ENCODE measurements around the gene ZDHHC1.

Gene ZDHHC1

GRCh38 chr16:67447508-67448076 is 31.3 kb upstream of the ZDHHC1 start:
- DNase-seq = peak in 3 of 4 experiments; percentile 16 to 28 (median 25)

GRCh38 chr16:67446968-67447507 is 30.8 kb upstream of the ZDHHC1 start:
- DNase-seq = no peak

- DNase-seq = no peak
These were observed 29.9 kb upstream of the ZDHHC1 start for GRCh38 chr16:67445913-67446907.

GRCh38 chr16:67445441-67445912 is 29.2 kb upstream of the ZDHHC1 start:
- DNase-seq = no peak

GRCh38 chr16:67445126-67445426 is 28.8 kb upstream of the ZDHHC1 start:
- DNase-seq = no peak

- no peak for DNase-seq
These were observed 28.2 kb upstream of the ZDHHC1 start for GRCh38 chr16:67444259-67445125.

GRCh38 chr16:67443265-67443664 is 27.0 kb upstream of the ZDHHC1 start:
- DNase-seq = no peak

GRCh38 chr16:67442581-67443255 is 26.4 kb upstream of the ZDHHC1 start:
- DNase-seq = no peak

- DNase-seq = no peak
These were observed 25.6 kb upstream of the ZDHHC1 start for GRCh38 chr16:67441907-67442306.

- DNase-seq = no peak
These were observed 25.0 kb upstream of the ZDHHC1 start for GRCh38 chr16:67441271-67441753.

- no peak for DNase-seq
These were observed 22.6 kb upstream of the ZDHHC1 start for GRCh38 chr16:67438824-67439393.

- DNase-seq = no peak
These were observed 22.0 kb upstream of the ZDHHC1 start for GRCh38 chr16:67438098-67438791.

GRCh38 chr16:67437513-67437912 is 21.2 kb upstream of the ZDHHC1 start:
- DNase-seq = no peak

- DNase-seq = no peak
These were observed 20.4 kb upstream of the ZDHHC1 start for GRCh38 chr16:67436640-67437193.

GRCh38 chr16:67435758-67436164 is 19.5 kb upstream of the ZDHHC1 start:
- DNase-seq = no peak

- DNase-seq = no peak
These were observed 16.9 kb upstream of the ZDHHC1 start for GRCh38 chr16:67433131-67433719.

GRCh38 chr16:67432506-67432890 is 16.2 kb upstream of the ZDHHC1 start:
- no peak for DNase-seq

- no peak for DNase-seq
These were observed 15.7 kb upstream of the ZDHHC1 start for GRCh38 chr16:67431775-67432505.

- DNase-seq = peak in 1 of 4 experiments; percentile 12
These were observed 14.9 kb upstream of the ZDHHC1 start, which contains the start of gene HSD11B2 for GRCh38 chr16:67430977-67431774. TSS of gene HSD11B2 (plus strand) at chr16:67431121. CDS start at chr16:67431249, 128 bp downstream.
